Mesenchymal stem cell (in vitro differentiated cells and primary cell): ENCODE measurements around the gene LIPK.
"Not testable (repeated sequence)": the region's sequence is repeated elsewhere in the genome, so short reads cannot be mapped to it uniquely, and the experiment has no call there.

Source experiments
- DNase-seq: peaks from one replicate; pipeline ENCODE4 v3.0.0-alpha.2; 2013
- H2AFZ ChIP-seq: one replicate; pipeline ENCODE4 v1.6.1; 2013; ENCODE audit warnings: low read depth, mild to moderate bottlenecking, control low read depth, inconsistent platforms, low read length, moderate library complexity
- H2AK5ac ChIP-seq: 2 replicates; pipeline ENCODE4 v1.6.1; 2013; ENCODE audit warnings: low read length, moderate library complexity, mild to moderate bottlenecking, inconsistent platforms; ENCODE audit not compliant: severe bottlenecking
- H2BK120ac ChIP-seq: one replicate; pipeline ENCODE4 v1.6.1; 2013; ENCODE audit warnings: low read depth, mild to moderate bottlenecking, inconsistent platforms, low read length, moderate library complexity
- H2BK12ac ChIP-seq, 2 experiments: one replicate each; pipeline ENCODE4 v1.6.1; 2013; ENCODE audit warnings: inconsistent platforms in 2 of 2, low read length in 2 of 2, mild to moderate bottlenecking in 2 of 2, moderate library complexity in 2 of 2, control low read depth in 1 of 2
- H2BK15ac ChIP-seq: one replicate; pipeline ENCODE4 v1.6.1; 2013; ENCODE audit warnings: mild to moderate bottlenecking, low read depth, inconsistent platforms; ENCODE audit not compliant: poor library complexity, severe bottlenecking
- H2BK5ac ChIP-seq: 2 replicates; pipeline ENCODE4 v1.6.1; 2013; ENCODE audit warnings: low read depth, mild to moderate bottlenecking, low read length, control low read depth, inconsistent platforms; ENCODE audit not compliant: poor library complexity, severe bottlenecking
- H3K14ac ChIP-seq, 2 experiments: one replicate each; pipeline ENCODE4 v1.6.1; 2013; ENCODE audit warnings: inconsistent platforms in 2 of 2, low read length in 2 of 2, control low read depth in 1 of 2, mild to moderate bottlenecking in 1 of 2, moderate library complexity in 1 of 2
- H3K18ac ChIP-seq, 2 experiments: one replicate each; pipeline ENCODE4 v1.6.1; 2013; ENCODE audit warnings: inconsistent platforms in 2 of 2, low read length in 2 of 2, control low read depth in 1 of 2, low read depth in 1 of 2, mild to moderate bottlenecking in 1 of 2
- H3K23ac ChIP-seq, 2 experiments: one replicate each; pipeline ENCODE4 v1.6.1; 2013; ENCODE audit warnings: inconsistent platforms in 2 of 2, low read length in 2 of 2, mild to moderate bottlenecking in 2 of 2, moderate library complexity in 2 of 2, control low read depth in 1 of 2
- H3K27ac ChIP-seq: 2 replicates; pipeline ENCODE4 v1.5.1; 2013; ENCODE audit warnings: mild to moderate bottlenecking, moderate library complexity, low read length, control low read depth, inconsistent platforms; ENCODE audit not compliant: poor library complexity, severe bottlenecking
- H3K27me3 ChIP-seq, 2 experiments: 2 replicates each; pipeline versions ENCODE4 v1.6.1 to v1.7.0; 2013; ENCODE audit warnings: low read length in 2 of 2, mild to moderate bottlenecking in 2 of 2, moderate library complexity in 2 of 2, control low read depth in 1 of 2, inconsistent platforms in 1 of 2; ENCODE audit not compliant: control insufficient read depth in 1 of 2, insufficient read depth in 1 of 2
- H3K36me3 ChIP-seq, 2 experiments: 2 replicates each; pipeline versions ENCODE4 v1.6.1 to v1.7.0; 2013; ENCODE audit warnings: low read length in 2 of 2, control low read depth in 1 of 2, inconsistent platforms in 1 of 2, low read depth in 1 of 2, mild to moderate bottlenecking in 1 of 2; ENCODE audit not compliant: insufficient read depth in 2 of 2, control insufficient read depth in 1 of 2
- H3K4ac ChIP-seq, 2 experiments: one replicate each; pipeline ENCODE4 v1.6.1; 2013; ENCODE audit warnings: inconsistent platforms in 2 of 2, low read length in 2 of 2, mild to moderate bottlenecking in 2 of 2, moderate library complexity in 2 of 2, control low read depth in 1 of 2, low read depth in 1 of 2
- H3K4me1 ChIP-seq: 2 replicates; pipeline ENCODE4 v1.6.1; 2013; ENCODE audit warnings: low read depth, low read length, control low read depth; ENCODE audit not compliant: control insufficient read depth, insufficient read depth
- H3K4me2 ChIP-seq: 2 replicates; pipeline ENCODE4 v1.6.1; 2013; ENCODE audit warnings: low read length, mild to moderate bottlenecking, inconsistent platforms; ENCODE audit not compliant: poor library complexity, severe bottlenecking
- H3K4me3 ChIP-seq, 2 experiments: 2 replicates each; pipeline versions ENCODE4 v1.5.1 to v1.7.0; 2013; ENCODE audit warnings: low read length in 2 of 2, mild to moderate bottlenecking in 2 of 2, control low read depth in 1 of 2, low read depth in 1 of 2; ENCODE audit not compliant: insufficient read depth in 1 of 2
- H3K79me1 ChIP-seq: replicated peaks from 2 replicates; pipeline ENCODE4 v1.6.1; 2013; ENCODE audit warnings: mild to moderate bottlenecking, control low read depth, low read length, inconsistent platforms; ENCODE audit not compliant: poor library complexity, severe bottlenecking
- H3K9ac ChIP-seq: 2 replicates; pipeline ENCODE4 v1.7.0; 2013; ENCODE audit warnings: mild to moderate bottlenecking, low read length, moderate library complexity
- H3K9me3 ChIP-seq: 2 replicates; pipeline ENCODE4 v1.7.0; 2013; ENCODE audit warnings: mild to moderate bottlenecking, low read length; ENCODE audit not compliant: control insufficient read depth
- H4K8ac ChIP-seq: one replicate; pipeline ENCODE4 v1.6.1; 2013; ENCODE audit warnings: inconsistent platforms, mild to moderate bottlenecking, low read length, moderate library complexity
- H4K91ac ChIP-seq: one replicate; pipeline ENCODE4 v1.6.1; 2013; ENCODE audit warnings: mild to moderate bottlenecking, low read length, inconsistent platforms
- WGBS: methylation state at CpG from one replicate; pipeline ENCODE4 v1.1.7; 2013; ENCODE audit warnings: mixed read lengths; 5-methylcytosine and 5-hydroxymethylcytosine counted together

Gene LIPK

GRCh38 chr10:88693392-88694020 lies 12.5 kb upstream of the LIPK start:
- Histone ChIP-seq H3K4ac (no peak overlapping the region), H3K27me3 (peaks cover 0 to 5% of the 10 kb centered on the region in 2 experiments), H3K23ac (no peak overlapping the region), H3K4me3 (no peak overlapping the region), H2BK5ac (no peak overlapping the region), H3K9me3 (no peaks in the 10 kb centered on the region), H3K4me1 (no peaks in the 10 kb centered on the region), H2BK15ac (no peak overlapping the region), H4K8ac (no peak overlapping the region), H3K4me2 (no peak overlapping the region), H3K14ac (no peak overlapping the region), H3K18ac (no peak overlapping the region), H3K36me3 (no peaks in the 10 kb centered on the region), H2AK5ac (no peak overlapping the region), H3K79me1 (no peaks in the 10 kb centered on the region), H2AFZ (no peak overlapping the region), H3K9ac (no peak overlapping the region), H3K27ac (no peak overlapping the region), H2BK12ac (no peak overlapping the region), H2BK120ac (no peak overlapping the region), H4K91ac (no peak overlapping the region)
- DNase-seq = no peak
- 82% methylated on average over 2 of the region's 4 CpGs for WGBS

- H3K9me3 ChIP-seq = no peaks in the 10 kb centered on the region
- no peak overlapping the region for H2BK15ac ChIP-seq
- no peak overlapping the region for H3K4me3 ChIP-seq
- no peaks in the 10 kb centered on the region for H3K79me1 ChIP-seq
- no peak overlapping the region for H3K14ac ChIP-seq
- 50% methylated on average over 3 of the region's 4 CpGs for WGBS
- H3K27me3 ChIP-seq = peaks cover 0 to 5% of the 10 kb centered on the region in 2 experiments
- no peaks in the 10 kb centered on the region for H3K36me3 ChIP-seq
- H3K4me2 ChIP-seq = no peak overlapping the region
- H3K4ac ChIP-seq = no peak overlapping the region
- no peak overlapping the region for H4K8ac ChIP-seq
- H3K9ac ChIP-seq = no peak overlapping the region
- no peaks in the 10 kb centered on the region for H3K4me1 ChIP-seq
- no peak overlapping the region for H2BK120ac ChIP-seq
- DNase-seq = no peak
- no peak overlapping the region for H2BK5ac ChIP-seq
- no peak overlapping the region for H3K23ac ChIP-seq
- H4K91ac ChIP-seq = no peak overlapping the region
- H3K27ac ChIP-seq = peak overlapping the region; percentile 66
- H2AFZ ChIP-seq = peak overlapping the region; percentile 64
- no peak overlapping the region for H2AK5ac ChIP-seq
- no peak overlapping the region for H3K18ac ChIP-seq
- no peak overlapping the region for H2BK12ac ChIP-seq
These were observed 3.0 kb upstream of the LIPK start for GRCh38 chr10:88702848-88703597.

GRCh38 chr10:88707429-88708155 lies 1.5 kb downstream of the LIPK start:
- H3K79me1 ChIP-seq = no peaks in the 10 kb centered on the region
- peak overlapping the region; percentile 24 for H3K9ac ChIP-seq
- no peaks in the 10 kb centered on the region for H3K4me1 ChIP-seq
- H3K9me3 ChIP-seq = no peaks in the 10 kb centered on the region
- no peak overlapping the region for H3K18ac ChIP-seq
- no peak overlapping the region for H3K4me2 ChIP-seq
- no peaks in the 10 kb centered on the region for H3K36me3 ChIP-seq
- no peak overlapping the region for H2AK5ac ChIP-seq
- H3K23ac ChIP-seq = no peak overlapping the region
- no peak overlapping the region for H4K8ac ChIP-seq
- no peaks in the 10 kb centered on the region for H3K27me3 ChIP-seq
- peak overlapping the region; percentile 86 for H3K27ac ChIP-seq
- no peak overlapping the region for H3K14ac ChIP-seq
- H2AFZ ChIP-seq = no peak overlapping the region
- peak; percentile 68 for DNase-seq
- no peak overlapping the region for H4K91ac ChIP-seq
- H2BK5ac ChIP-seq = no peak overlapping the region
- H3K4ac ChIP-seq = no peak overlapping the region
- H2BK12ac ChIP-seq = no peak overlapping the region
- H2BK15ac ChIP-seq = no peak overlapping the region
- H2BK120ac ChIP-seq = no peak overlapping the region
- WGBS = no CpG with 5 or more reads among the region's 2 CpGs
- no peak overlapping the region for H3K4me3 ChIP-seq

DNA sequence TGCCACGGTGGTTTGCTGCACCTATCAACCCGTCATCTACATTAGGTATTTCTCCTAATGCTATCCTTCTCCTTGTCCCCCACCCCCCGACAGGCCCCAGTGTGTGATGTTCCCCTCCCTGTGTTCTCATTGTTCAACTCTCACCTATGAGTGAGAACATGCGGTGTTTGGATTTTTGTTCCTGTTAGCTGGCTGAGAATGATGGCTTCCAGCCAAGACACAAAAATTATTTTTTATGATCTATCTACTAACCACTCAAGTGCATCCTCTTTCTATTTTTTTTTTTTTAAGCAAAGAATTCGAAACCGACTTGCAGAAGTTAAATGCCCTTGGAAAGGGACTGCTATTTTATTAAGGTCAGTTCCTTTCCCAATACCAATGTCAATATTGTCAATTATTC lies 3.3 kb downstream of the LIPK start:
- H2BK12ac ChIP-seq, H3K4ac ChIP-seq, H2AK5ac ChIP-seq, H2BK15ac ChIP-seq, H3K9me3 ChIP-seq, H4K91ac ChIP-seq, DNase-seq, H2AFZ ChIP-seq, H3K27me3 ChIP-seq, H3K4me3 ChIP-seq, H3K23ac ChIP-seq, H3K4me2 ChIP-seq, H3K27ac ChIP-seq, H4K8ac ChIP-seq, H2BK5ac ChIP-seq, H3K14ac ChIP-seq, H3K18ac ChIP-seq, H3K36me3 ChIP-seq, H2BK120ac ChIP-seq, H3K9ac ChIP-seq, H3K4me1 ChIP-seq, H3K79me1 ChIP-seq: not testable (repeated sequence)
- WGBS = 42% methylated on average over 3 of the region's 6 CpGs
